Activated gamma-delta T cell (primary cell): Measurements from ENCODE around the gene ZNF814.
"Not testable (repeated sequence)": the region's sequence is repeated elsewhere in the genome, so short reads cannot be mapped to it uniquely, and the experiment has no call there.

Experiments used
- DNase-seq: peaks from one replicate; lab custom pipeline; 2025; lab: John Stamatoyannopoulos, UW

Gene ZNF814

GRCh38 chr19:57862351-57862750, 26.5 kb downstream of the ZNF814 start:
- not testable (repeated sequence) for DNase-seq

- not testable (repeated sequence) for DNase-seq
Measured at GRCh38 chr19:57854117-57854516, 34.7 kb downstream of the ZNF814 start.

GRCh38 chr19:57851812-57852603, 36.8 kb downstream of the ZNF814 start:
- DNase-seq, result not testable (repeated sequence)

- DNase-seq, result no peak
Measured at GRCh38 chr19:57850553-57851017, 38.3 kb downstream of the ZNF814 start.

GRCh38 chr19:57849666-57850473, 39.0 kb downstream of the ZNF814 start, which contains the start of gene ZNF587:
ZNF587 (plus strand) TSS chr19:57849859; CDS start chr19:57850039, 180 bp downstream.
- DNase-seq, result peak; percentile 42

GRCh38 chr19:57849162-57849665, 39.6 kb downstream of the ZNF814 start:
- not testable (repeated sequence) for DNase-seq

- DNase-seq, result not testable (repeated sequence)
Measured at GRCh38 chr19:57847164-57847563, 41.7 kb downstream of the ZNF814 start.

- DNase-seq, result no peak
Measured at GRCh38 chr19:57841122-57841763, 47.6 kb downstream of the ZNF814 start.

- DNase-seq, result not testable (repeated sequence)
Measured at GRCh38 chr19:57838622-57839191, 50.1 kb downstream of the ZNF814 start.

- DNase-seq, result not testable (repeated sequence)
Measured at GRCh38 chr19:57836991-57837390, 51.8 kb downstream of the ZNF814 start.

- no peak for DNase-seq
Measured at GRCh38 chr19:57830071-57830602, 58.7 kb downstream of the ZNF814 start, which contains the start of gene ZNF587B. ZNF587B (plus strand) TSS chr19:57830299; CDS start chr19:57830529, 230 bp downstream.

- no peak for DNase-seq
Measured at GRCh38 chr19:57829316-57829715, 59.5 kb downstream of the ZNF814 start.

GRCh38 chr19:57825511-57825910, 63.3 kb downstream of the ZNF814 start:
- DNase-seq, result no peak

- DNase-seq, result not testable (repeated sequence)
Measured at GRCh38 chr19:57823608-57824007, 65.2 kb downstream of the ZNF814 start.

- not testable (repeated sequence) for DNase-seq
Measured at GRCh38 chr19:57823155-57823554, 65.7 kb downstream of the ZNF814 start.

- not testable (repeated sequence) for DNase-seq
Measured at GRCh38 chr19:57821501-57821900, 67.3 kb downstream of the ZNF814 start.

GRCh38 chr19:57821095-57821494, 67.7 kb downstream of the ZNF814 start:
- not testable (repeated sequence) for DNase-seq

GRCh38 chr19:57820599-57820998, 68.2 kb downstream of the ZNF814 start:
- DNase-seq, result no peak

- peak; percentile 46 for DNase-seq
Measured at GRCh38 chr19:57819475-57820148, 69.2 kb downstream of the ZNF814 start.

- no peak for DNase-seq
Measured at GRCh38 chr19:57818378-57818777, 70.5 kb downstream of the ZNF814 start.
